ENCODE data around the gene VAV2.

DNA sequence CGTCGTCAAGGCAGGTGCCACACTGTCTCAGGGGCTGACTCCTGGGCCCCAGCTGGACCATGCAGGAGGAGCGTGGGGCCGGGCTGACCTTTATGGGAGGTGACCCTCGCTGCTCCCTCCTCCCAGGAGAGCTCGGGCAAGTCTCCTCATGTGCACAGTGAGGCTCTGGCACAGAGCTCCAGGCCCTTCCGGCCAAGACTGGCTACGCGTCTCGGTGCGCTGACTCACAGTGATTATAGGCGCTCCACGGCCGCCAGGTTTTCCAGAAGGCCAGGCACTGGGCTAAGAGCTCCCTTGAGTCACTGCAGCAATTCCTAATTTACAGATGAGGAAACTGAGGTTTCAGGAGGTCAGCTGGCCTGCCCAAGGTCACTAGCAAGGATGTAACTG is 47.4 kb downstream of the VAV2 start:
- TF ChIP-seq, protein P1, sequence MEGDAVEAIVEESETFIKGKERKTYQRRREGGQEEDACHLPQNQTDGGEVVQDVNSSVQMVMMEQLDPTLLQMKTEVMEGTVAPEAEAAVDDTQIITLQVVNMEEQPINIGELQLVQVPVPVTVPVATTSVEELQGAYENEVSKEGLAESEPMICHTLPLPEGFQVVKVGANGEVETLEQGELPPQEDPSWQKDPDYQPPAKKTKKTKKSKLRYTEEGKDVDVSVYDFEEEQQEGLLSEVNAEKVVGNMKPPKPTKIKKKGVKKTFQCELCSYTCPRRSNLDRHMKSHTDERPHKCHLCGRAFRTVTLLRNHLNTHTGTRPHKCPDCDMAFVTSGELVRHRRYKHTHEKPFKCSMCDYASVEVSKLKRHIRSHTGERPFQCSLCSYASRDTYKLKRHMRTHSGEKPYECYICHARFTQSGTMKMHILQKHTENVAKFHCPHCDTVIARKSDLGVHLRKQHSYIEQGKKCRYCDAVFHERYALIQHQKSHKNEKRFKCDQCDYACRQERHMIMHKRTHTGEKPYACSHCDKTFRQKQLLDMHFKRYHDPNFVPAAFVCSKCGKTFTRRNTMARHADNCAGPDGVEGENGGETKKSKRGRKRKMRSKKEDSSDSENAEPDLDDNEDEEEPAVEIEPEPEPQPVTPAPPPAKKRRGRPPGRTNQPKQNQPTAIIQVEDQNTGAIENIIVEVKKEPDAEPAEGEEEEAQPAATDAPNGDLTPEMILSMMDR (IDR thresholded peaks at IDR 0.05) = no peak
- no peak for TF ChIP-seq POLR2A (IDR thresholded peaks at IDR 0.05)
